HepG2 (cell line): ENCODE measurements around the gene HDAC4. TPM values are rescaled to one million over a fixed set of nuclear protein-coding genes. Genes with fewer than 3 reads are reported as not detected.

Experiments used
- ATAC-seq: fragments of 200-7000 bp; cut with Tn5 transposase; 3 replicates; pipeline ENCODE4 v1.9.1; 2020; ENCODE audit warnings: mild to moderate bottlenecking, moderate library complexity
- BruUV-seq: library from RNA; stranded (reverse); fragments of 400-500 nt; replicated peaks from 2 replicates; lab custom pipeline; 2021; lab: Mats Ljungman, UMichigan
- CTCF ChIA-PET: fragments of 300-600 bp; formaldehyde crosslinking; extraction: SDS; loops from one replicate; lab custom pipeline; 2021; ENCODE audit warnings: low total read pairs, inconsistent platforms, low intra/inter-chr PET ratio; lab: Yijun Ruan, JAX
- POLR2A ChIA-PET: fragments of 350-600 bp; sonication (Branson Sonifier 250); formaldehyde crosslinking; loops from one replicate; lab custom pipeline; 2020; ENCODE audit warnings: antibody characterized with exemption, inconsistent platforms; lab: Yijun Ruan, JAX
- DNase-seq: peaks from one replicate; pipeline ENCODE4 v3.0.0-alpha.2; 2015; ENCODE audit warnings: low spot score
- FAIRE-seq: peaks from 3 replicates; lab custom pipeline; 2011; peaks lifted over from hg19 to GRCh38; lab: Jason Lieb, UNC
- H2AFZ ChIP-seq: one replicate; pipeline ENCODE4 v1.6.1; 2011; ENCODE audit warnings: low read length, inconsistent platforms
- H3K27ac ChIP-seq: fragments of 300-600 bp; 3 replicates; pipeline ENCODE4 v1.8.0; 2011; ENCODE audit warnings: mixed run types, mild to moderate bottlenecking, mixed read lengths, low read length, inconsistent platforms; ENCODE audit not compliant: insufficient read depth; ENCODE audit errors: extremely low read length
- H3K27me3 ChIP-seq, 2 experiments: fragments of 200-600 bp in 1 of 2; 2 replicates in 1 of 2; 3 replicates in 1 of 2; pipeline versions ENCODE4 v1.6.0 to v1.8.0; 2011; ENCODE audit warnings: low read length in 2 of 2, mild to moderate bottlenecking in 2 of 2, moderate library complexity in 2 of 2, inconsistent platforms in 1 of 2; ENCODE audit not compliant: insufficient read depth in 2 of 2, control insufficient read depth in 1 of 2
- H3K36me3 ChIP-seq, 2 experiments: fragments of 200-600 bp in 1 of 2; replicated peaks in 1 of 2; 2 replicates in 1 of 2; 3 replicates in 1 of 2; pipeline versions ENCODE4 v1.5.1 to v1.8.0; 2011; ENCODE audit warnings: low read length in 2 of 2, inconsistent platforms in 1 of 2; ENCODE audit not compliant: insufficient read depth in 2 of 2, control insufficient read depth in 1 of 2
- H3K4me1 ChIP-seq: 2 replicates; pipeline ENCODE4 v1.5.1; 2012; ENCODE audit warnings: low read length, inconsistent platforms; ENCODE audit not compliant: insufficient read depth
- H3K4me2 ChIP-seq: 2 replicates; pipeline ENCODE4 v1.6.0; 2011; ENCODE audit warnings: low read depth, low read length, inconsistent platforms
- H3K4me3 ChIP-seq, 3 experiments: fragments of 200-600 bp in 1 of 3; sonication (generic), shearing (Covaris generic) in 1 of 3; replicated peaks in 1 of 3; 2 replicates each; pipeline ENCODE4 v1.5.1; 2011 to 2016; ENCODE audit warnings: low read length in 3 of 3, inconsistent platforms in 2 of 3, low read depth in 2 of 3, mild to moderate bottlenecking in 2 of 3, control low read depth in 1 of 3, mixed read lengths in 1 of 3; ENCODE audit not compliant: insufficient read depth in 1 of 3
- H3K79me2 ChIP-seq: one replicate; pipeline ENCODE4 v1.6.1; 2011; ENCODE audit warnings: low read length, inconsistent platforms; ENCODE audit not compliant: insufficient read depth
- H3K9ac ChIP-seq: 2 replicates; pipeline ENCODE4 v1.6.0; 2011; ENCODE audit warnings: mild to moderate bottlenecking, low read depth, low read length, inconsistent platforms; ENCODE audit not compliant: insufficient read depth
- H3K9me3 ChIP-seq: 2 replicates; pipeline ENCODE4 v1.5.1; 2012; ENCODE audit warnings: mild to moderate bottlenecking, low read length
- H4K20me1 ChIP-seq: 2 replicates; pipeline ENCODE4 v1.6.0; 2011; ENCODE audit warnings: inconsistent platforms, mild to moderate bottlenecking, low read length, moderate library complexity; ENCODE audit not compliant: insufficient read depth
- CBX1 ChIP-seq: IDR thresholded peaks from one replicate; pipeline ENCODE4 v1.6.1; 2016; ENCODE audit warnings: antibody characterized with exemption, low read depth
- HOXA9 ChIP-seq: sonication (generic); formaldehyde crosslinking; IDR thresholded peaks from 2 replicates; pipeline ENCODE4 v1.8.1; 2022; ENCODE audit warnings: missing genetic modification reagents, mild to moderate bottlenecking, moderate library complexity, borderline replicate concordance
- ZMAT3 ChIP-seq: sonication (generic); formaldehyde crosslinking; conservative IDR thresholded peaks from 2 replicates; pipeline ENCODE4 v1.7.0; 2021; ENCODE audit warnings: missing genetic modification reagents
- ZNF263 ChIP-seq: sonication (generic); formaldehyde crosslinking; IDR thresholded peaks from 2 replicates; pipeline ENCODE4 v1.4.0; 2020; ENCODE audit warnings: missing genetic modification reagents
- ZNF282 ChIP-seq: fragments of 450-650 bp; IDR thresholded peaks from 2 replicates; pipeline ENCODE4 v1.6.1; 2018; ENCODE audit not compliant: partially characterized antibody
- ZNF329 ChIP-seq: sonication (generic); formaldehyde crosslinking; IDR thresholded peaks from 2 replicates; pipeline ENCODE4 v1.9.0; 2021; ENCODE audit warnings: low read depth, mild to moderate bottlenecking, missing genetic modification reagents
- ZNF558 ChIP-seq: sonication (generic); formaldehyde crosslinking; IDR thresholded peaks from 2 replicates; pipeline ENCODE4 v1.9.0; 2022; ENCODE audit warnings: mild to moderate bottlenecking, missing genetic modification reagents, borderline replicate concordance
- ZNF567 ChIP-seq: sonication (generic); formaldehyde crosslinking; IDR thresholded peaks from 2 replicates; pipeline ENCODE4 v1.8.1; 2023; ENCODE audit warnings: mild to moderate bottlenecking, missing genetic modification reagents, borderline replicate concordance
- ZNF761 ChIP-seq: sonication (generic); formaldehyde crosslinking; conservative IDR thresholded peaks from 2 replicates; pipeline ENCODE4 v1.4.0; 2020; ENCODE audit warnings: mild to moderate bottlenecking, missing genetic modification reagents
- WGBS: methylation state at CpG from one replicate; pipeline ENCODE4 v1.1.6; 2017; ENCODE audit warnings: low lambda C conversion rate; 5-methylcytosine and 5-hydroxymethylcytosine counted together
- in situ Hi-C: cut with HindIII; loops from 2 replicates; pipeline ENCODE4 v1.10.0; 2017; ENCODE audit warnings: low pct_unique_long_range_greater_than_20kb; ENCODE audit not compliant: extremely low pct_ligation_motif_present
- intact Hi-C: fragments of 100-400 bp; cut with micrococcal nuclease; formaldehyde crosslinking; loops from one replicate; pipeline ENCODE4 v1.10.0; 2022; ENCODE audit not compliant: unreplicated experiment
- polyA plus RNA-seq, 8 experiments: library from polyadenylated mRNA; depleted of rRNA in 3 of 8; stranded (reverse) in 7 of 8; unstranded in 1 of 8; fragments of >200 nt; fragmentation: Illumina TruSeq in 4 of 8; extraction: Trizol in 4 of 8; gene quantifications; 2 replicates each; pipeline versions ENCODE4 v1.2.1 to v1.2.3, GENCODE V29; 2011 to 2016; ENCODE audit warnings: low read depth in 4 of 8, missing spikeins in 1 of 8, mixed read lengths in 1 of 8; ENCODE audit not compliant: insufficient read depth in 1 of 8
- total RNA-seq, 5 experiments: library from RNA; depleted of rRNA; stranded (reverse); fragments of >200 nt; fragmentation: Illumina TruSeq; extraction: Trizol; gene quantifications; 2 replicates each; pipeline ENCODE4 v1.2.3, GENCODE V29; 2016; ENCODE audit warnings: low read depth in 1 of 5
- TF ChIP-seq, protein P1 (sequence below), 2 experiments: sonication (generic) in 1 of 2; formaldehyde crosslinking in 1 of 2; IDR thresholded peaks; 2 replicates each; pipeline versions ENCODE4 v1.5.1 to v1.6.1; 2011 to 2020; ENCODE audit warnings: borderline replicate concordance in 1 of 2, low read depth in 1 of 2, low read length in 1 of 2, mild to moderate bottlenecking in 1 of 2, missing genetic modification reagents in 1 of 2, moderate library complexity in 1 of 2
- TF ChIP-seq, protein P2 (sequence below): IDR thresholded peaks from 2 replicates; pipeline ENCODE4 v1.6.1; 2016; ENCODE audit warnings: low read depth, borderline replicate concordance
- TF ChIP-seq, protein P3 (sequence below): sonication (generic); formaldehyde crosslinking; IDR thresholded peaks from 2 replicates; pipeline ENCODE4 v1.5.0; 2020; ENCODE audit warnings: missing genetic modification reagents
- TF ChIP-seq, protein P4 (sequence below): sonication (generic); formaldehyde crosslinking; IDR thresholded peaks from 2 replicates; pipeline ENCODE4 v1.8.0; 2022; ENCODE audit warnings: mild to moderate bottlenecking, missing genetic modification reagents, moderate library complexity
- TF ChIP-seq, protein P5 (sequence below): sonication (generic); formaldehyde crosslinking; IDR thresholded peaks from 2 replicates; pipeline ENCODE4 v1.5.1; 2020; ENCODE audit warnings: mild to moderate bottlenecking, missing genetic modification reagents, borderline replicate concordance

HDAC4 gene
- total and polyA plus RNA-seq, 2 of the 13 experiments (the other 11 are each of a cell fraction or from before 2014, with no cell fraction given): 10.1 to 11.5 TPM

DNA sequence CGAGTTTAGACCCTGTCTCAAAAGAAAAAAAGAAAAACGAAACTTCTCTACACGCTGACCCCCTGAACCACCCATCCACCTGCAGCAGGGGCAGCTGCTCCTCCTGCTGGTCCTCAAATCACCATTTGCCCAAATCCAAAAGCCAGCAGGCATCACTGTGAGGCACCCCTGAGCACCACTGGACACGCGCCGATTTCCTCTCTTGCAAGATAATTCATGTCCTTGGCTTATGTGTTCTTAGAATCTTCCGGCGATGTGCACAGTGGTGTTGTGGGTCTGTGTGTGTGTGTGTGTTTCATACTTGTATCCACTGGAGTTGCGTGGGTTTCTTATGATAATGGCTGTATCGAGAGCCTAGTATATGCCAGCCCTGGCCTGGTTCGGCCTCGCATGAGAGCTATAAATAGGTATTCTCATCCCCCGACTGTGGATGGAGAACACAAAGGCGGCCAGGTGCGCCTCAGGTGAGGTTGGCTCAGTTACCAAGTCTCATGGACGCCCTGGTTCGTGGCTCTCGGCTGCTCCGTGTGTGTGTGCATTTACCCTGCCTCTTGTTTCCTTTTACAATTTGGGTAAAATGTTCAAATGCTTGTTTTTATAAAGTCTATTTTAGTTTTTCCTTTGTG lies 235.5 kb downstream of the HDAC4 start:
- intact Hi-C loops (no loop called here), in situ Hi-C loops (no loop called here)
- TF ChIP-seq, protein P1, sequence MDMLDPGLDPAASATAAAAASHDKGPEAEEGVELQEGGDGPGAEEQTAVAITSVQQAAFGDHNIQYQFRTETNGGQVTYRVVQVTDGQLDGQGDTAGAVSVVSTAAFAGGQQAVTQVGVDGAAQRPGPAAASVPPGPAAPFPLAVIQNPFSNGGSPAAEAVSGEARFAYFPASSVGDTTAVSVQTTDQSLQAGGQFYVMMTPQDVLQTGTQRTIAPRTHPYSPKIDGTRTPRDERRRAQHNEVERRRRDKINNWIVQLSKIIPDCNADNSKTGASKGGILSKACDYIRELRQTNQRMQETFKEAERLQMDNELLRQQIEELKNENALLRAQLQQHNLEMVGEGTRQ (IDR thresholded peaks at IDR 0.05; ENCODE audit: low read depth, low read length): no peak
- TF ChIP-seq, protein P1 (CRISPR knock-in tag; IDR thresholded peaks at IDR 0.05; ENCODE audit: borderline replicate concordance): no peak
- TF ChIP-seq, protein P2, sequence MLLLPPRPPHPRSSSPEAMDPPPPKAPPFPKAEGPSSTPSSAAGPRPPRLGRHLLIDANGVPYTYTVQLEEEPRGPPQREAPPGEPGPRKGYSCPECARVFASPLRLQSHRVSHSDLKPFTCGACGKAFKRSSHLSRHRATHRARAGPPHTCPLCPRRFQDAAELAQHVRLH (CRISPR knock-in tag): no peak
- TF ChIP-seq, protein P3, sequence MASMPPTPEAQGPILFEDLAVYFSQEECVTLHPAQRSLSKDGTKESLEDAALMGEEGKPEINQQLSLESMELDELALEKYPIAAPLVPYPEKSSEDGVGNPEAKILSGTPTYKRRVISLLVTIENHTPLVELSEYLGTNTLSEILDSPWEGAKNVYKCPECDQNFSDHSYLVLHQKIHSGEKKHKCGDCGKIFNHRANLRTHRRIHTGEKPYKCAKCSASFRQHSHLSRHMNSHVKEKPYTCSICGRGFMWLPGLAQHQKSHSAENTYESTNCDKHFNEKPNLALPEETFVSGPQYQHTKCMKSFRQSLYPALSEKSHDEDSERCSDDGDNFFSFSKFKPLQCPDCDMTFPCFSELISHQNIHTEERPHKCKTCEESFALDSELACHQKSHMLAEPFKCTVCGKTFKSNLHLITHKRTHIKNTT (CRISPR knock-in tag): no peak
- TF ChIP-seq ZNF329 (no peak), ZMAT3 (CRISPR knock-in tag) (no peak), ZNF282 (no peak), HOXA9 (CRISPR knock-in tag) (no peak), ZNF567 (no peak), ZNF263 (CRISPR knock-in tag) (no peak), ZNF761 (CRISPR knock-in tag) (no peak), CBX1 (no peak), ZNF558 (CRISPR knock-in tag) (no peak)
- TF ChIP-seq, protein P4, sequence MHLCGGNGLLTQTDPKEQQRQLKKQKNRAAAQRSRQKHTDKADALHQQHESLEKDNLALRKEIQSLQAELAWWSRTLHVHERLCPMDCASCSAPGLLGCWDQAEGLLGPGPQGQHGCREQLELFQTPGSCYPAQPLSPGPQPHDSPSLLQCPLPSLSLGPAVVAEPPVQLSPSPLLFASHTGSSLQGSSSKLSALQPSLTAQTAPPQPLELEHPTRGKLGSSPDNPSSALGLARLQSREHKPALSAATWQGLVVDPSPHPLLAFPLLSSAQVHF (CRISPR knock-in tag): no peak
- TF ChIP-seq, protein P5, sequence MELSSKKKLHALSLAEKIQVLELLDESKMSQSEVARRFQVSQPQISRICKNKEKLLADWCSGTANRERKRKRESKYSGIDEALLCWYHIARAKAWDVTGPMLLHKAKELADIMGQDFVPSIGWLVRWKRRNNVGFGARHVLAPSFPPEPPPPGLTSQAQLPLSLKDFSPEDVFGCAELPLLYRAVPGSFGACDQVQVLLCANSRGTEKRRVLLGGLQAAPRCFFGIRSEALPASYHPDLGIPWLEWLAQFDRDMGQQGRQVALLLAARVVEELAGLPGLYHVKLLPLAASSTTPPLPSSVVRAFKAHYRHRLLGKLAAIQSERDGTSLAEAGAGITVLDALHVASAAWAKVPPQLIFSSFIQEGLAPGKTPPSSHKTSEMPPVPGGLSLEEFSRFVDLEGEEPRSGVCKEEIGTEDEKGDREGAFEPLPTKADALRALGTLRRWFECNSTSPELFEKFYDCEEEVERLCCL (CRISPR knock-in tag): no peak
- FAIRE-seq (no peak), DNase-seq (no peak), ATAC-seq (no peak)
- Histone ChIP-seq H3K27me3 (no peaks in the 10 kb centered on the region), H3K27ac (no peak overlapping the region), H3K4me3 (no peak overlapping the region), H3K9ac (no peak overlapping the region), H3K4me2 (no peak overlapping the region), H3K9me3 (no peaks in the 10 kb centered on the region), H2AFZ (no peak overlapping the region), H3K36me3 (peaks cover 15 to 37% of the 10 kb centered on the region in 2 experiments), H3K4me1 (no peaks in the 10 kb centered on the region), H3K79me2 (no peaks in the 10 kb centered on the region), H4K20me1 (no peaks in the 10 kb centered on the region)
- ChIA-PET POLR2A (no interaction called here), CTCF (no interaction called here)
- WGBS: 94% methylated on average over 19 of the region's 19 CpGs
- no TSS peak for BruUV-seq
